Stimulated activated naive CD8-positive, alpha-beta T cell treated with anti-CD3 and anti-CD28 coated beads, Interleukin-15, Interleukin-2, amounts not matched to agents 100 ng/mL and 50 ng/mL, for 24 hours (primary cell): ENCODE results near the gene C20orf173.

Experiments
- H3K27ac Mint-ChIP-seq: one replicate; pipeline ENCODE4 v1.8.0; 2021; ENCODE audit warnings: mild to moderate bottlenecking, mixed read lengths
- H3K27me3 Mint-ChIP-seq: one replicate; pipeline ENCODE4 v1.8.0; 2021; ENCODE audit warnings: mixed read lengths
- H3K36me3 Mint-ChIP-seq: one replicate; pipeline ENCODE4 v1.8.0; 2021; ENCODE audit warnings: low read depth, mixed read lengths
- H3K4me1 Mint-ChIP-seq: one replicate; pipeline ENCODE4 v1.8.0; 2021; ENCODE audit warnings: low read depth, mixed read lengths
- H3K4me3 Mint-ChIP-seq: one replicate; pipeline ENCODE4 v1.8.0; 2021; ENCODE audit warnings: mild to moderate bottlenecking, mixed read lengths
- H3K9me3 Mint-ChIP-seq: one replicate; pipeline ENCODE4 v1.8.0; 2021; ENCODE audit warnings: mixed read lengths

The C20orf173 gene

GRCh38 chr20:35506179-35506578 is 23.3 kb downstream of the C20orf173 start:
- Mint-ChIP-seq H3K4me1 (peaks cover 39% of the 10 kb centered on the region), H3K36me3 (peaks cover 39% of the 10 kb centered on the region), H3K27ac (peak overlapping the region; percentile 69), H3K4me3 (no peak overlapping the region), H3K9me3 (no peaks in the 10 kb centered on the region), H3K27me3 (no peaks in the 10 kb centered on the region)

DNA sequence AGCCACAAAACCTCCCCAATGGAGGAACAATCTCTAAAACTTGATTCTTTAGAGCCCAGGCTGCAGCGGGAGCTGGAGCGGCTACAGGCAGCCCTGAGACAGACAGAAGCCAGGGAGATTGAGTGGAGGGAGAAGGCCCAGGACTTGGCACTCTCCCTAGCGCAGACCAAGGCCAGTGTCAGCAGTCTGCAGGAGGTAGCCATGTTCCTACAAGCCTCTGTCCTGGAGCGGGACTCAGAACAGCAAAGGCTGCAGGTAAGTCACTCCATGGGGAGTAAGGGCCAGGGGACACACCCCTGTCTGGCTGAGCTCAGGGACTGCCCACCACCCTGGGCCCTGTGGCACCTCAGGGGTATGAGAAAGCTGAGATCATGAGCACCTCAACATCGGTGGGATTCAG is 24.7 kb downstream of the C20orf173 start:
- Mint-ChIP-seq H3K36me3 (peaks cover 53% of the 10 kb centered on the region), H3K4me1 (peaks cover 39% of the 10 kb centered on the region), H3K4me3 (no peak overlapping the region), H3K9me3 (no peaks in the 10 kb centered on the region), H3K27me3 (no peaks in the 10 kb centered on the region), H3K27ac (peak overlapping the region; percentile 8)

GRCh38 chr20:35503841-35504561 is 25.5 kb downstream of the C20orf173 start:
- Mint-ChIP-seq H3K9me3 (no peaks in the 10 kb centered on the region), H3K27me3 (no peaks in the 10 kb centered on the region), H3K36me3 (peaks cover 59% of the 10 kb centered on the region), H3K4me1 (peaks cover 39% of the 10 kb centered on the region), H3K4me3 (no peak overlapping the region), H3K27ac (no peak overlapping the region)

GRCh38 chr20:35503281-35503680 is 26.2 kb downstream of the C20orf173 start:
- no peak overlapping the region for H3K27ac Mint-ChIP-seq
- peaks cover 64% of the 10 kb centered on the region for H3K36me3 Mint-ChIP-seq
- H3K4me1 Mint-ChIP-seq, result peaks cover 39% of the 10 kb centered on the region
- H3K27me3 Mint-ChIP-seq, result no peaks in the 10 kb centered on the region
- H3K4me3 Mint-ChIP-seq, result no peak overlapping the region
- no peaks in the 10 kb centered on the region for H3K9me3 Mint-ChIP-seq

DNA sequence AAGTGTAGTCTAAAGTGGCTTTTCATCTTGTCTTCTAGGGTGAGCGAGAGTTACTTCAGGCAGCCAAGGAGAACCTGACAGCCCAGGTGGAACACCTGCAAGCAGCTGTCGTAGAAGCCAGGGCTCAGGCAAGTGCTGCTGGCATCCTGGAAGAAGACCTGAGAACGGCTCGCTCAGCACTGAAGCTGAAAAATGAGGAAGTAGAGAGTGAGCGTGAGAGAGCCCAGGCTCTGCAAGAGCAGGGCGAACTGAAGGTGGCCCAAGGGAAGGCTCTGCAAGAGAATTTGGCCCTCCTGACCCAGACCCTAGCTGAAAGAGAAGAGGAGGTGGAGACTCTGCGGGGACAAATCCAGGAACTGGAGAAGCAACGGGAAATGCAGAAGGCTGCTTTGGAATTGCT is 27.1 kb downstream of the C20orf173 start:
- no peak overlapping the region for H3K4me3 Mint-ChIP-seq
- H3K36me3 Mint-ChIP-seq, result peaks cover 65% of the 10 kb centered on the region
- H3K4me1 Mint-ChIP-seq, result peaks cover 38% of the 10 kb centered on the region
- no peaks in the 10 kb centered on the region for H3K9me3 Mint-ChIP-seq
- H3K27ac Mint-ChIP-seq, result no peak overlapping the region
- H3K27me3 Mint-ChIP-seq, result no peaks in the 10 kb centered on the region

GRCh38 chr20:35499271-35499670 is 30.2 kb downstream of the C20orf173 start:
- Mint-ChIP-seq H3K4me1 (peaks cover 9% of the 10 kb centered on the region), H3K4me3 (no peak overlapping the region), H3K9me3 (no peaks in the 10 kb centered on the region), H3K27ac (peak overlapping the region; percentile 46), H3K27me3 (no peaks in the 10 kb centered on the region), H3K36me3 (peaks cover 66% of the 10 kb centered on the region)

DNA sequence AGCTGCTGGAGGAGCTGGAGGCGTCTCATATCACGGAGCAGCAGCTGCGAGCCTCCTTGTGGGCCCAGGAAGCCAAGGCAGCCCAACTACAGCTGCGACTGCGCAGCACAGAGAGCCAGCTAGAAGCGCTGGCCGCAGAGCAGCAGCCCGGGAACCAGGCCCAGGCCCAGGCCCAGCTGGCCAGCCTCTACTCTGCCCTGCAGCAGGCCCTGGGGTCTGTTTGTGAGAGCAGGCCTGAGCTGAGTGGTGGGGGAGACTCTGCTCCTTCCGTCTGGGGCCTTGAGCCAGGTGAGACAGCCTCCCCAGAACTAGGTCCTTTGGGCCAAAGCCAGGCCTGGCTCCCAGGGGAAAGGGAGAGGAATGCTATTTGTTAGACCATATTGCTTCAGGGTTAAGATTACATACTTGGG is 31.7 kb downstream of the C20orf173 start:
- Mint-ChIP-seq H3K36me3 (peaks cover 65% of the 10 kb centered on the region), H3K27ac (no peak overlapping the region), H3K4me3 (no peak overlapping the region), H3K4me1 (peaks cover 8% of the 10 kb centered on the region), H3K9me3 (no peaks in the 10 kb centered on the region), H3K27me3 (no peaks in the 10 kb centered on the region)

- Mint-ChIP-seq H3K4me3 (no peak overlapping the region), H3K27me3 (no peaks in the 10 kb centered on the region), H3K27ac (no peak overlapping the region), H3K36me3 (peaks cover 63% of the 10 kb centered on the region), H3K9me3 (no peaks in the 10 kb centered on the region), H3K4me1 (peaks cover 6% of the 10 kb centered on the region)
These were observed 32.1 kb downstream of the C20orf173 start for GRCh38 chr20:35497320-35497719.

DNA sequence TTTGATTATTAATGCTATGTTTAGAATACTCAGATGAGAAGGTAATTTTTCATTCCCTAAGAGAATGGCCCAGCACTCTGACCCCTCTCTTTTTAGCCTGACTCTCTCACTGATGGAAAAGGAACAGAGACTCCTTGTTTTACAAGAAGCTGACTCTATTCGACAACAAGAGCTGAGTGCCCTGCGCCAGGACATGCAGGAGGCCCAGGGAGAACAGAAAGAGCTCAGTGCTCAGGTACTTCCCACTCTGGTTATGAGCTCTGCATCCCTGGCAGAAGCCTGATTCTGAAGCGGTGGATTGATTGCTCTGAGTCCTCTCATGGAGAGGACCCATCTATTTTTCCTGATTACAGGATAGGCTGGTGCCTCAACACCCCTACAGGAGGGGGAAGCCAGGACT is 33.0 kb downstream of the C20orf173 start:
- Mint-ChIP-seq H3K9me3 (no peaks in the 10 kb centered on the region), H3K4me3 (no peak overlapping the region), H3K36me3 (peaks cover 65% of the 10 kb centered on the region), H3K27me3 (no peaks in the 10 kb centered on the region), H3K4me1 (peaks cover 10% of the 10 kb centered on the region), H3K27ac (no peak overlapping the region)

DNA sequence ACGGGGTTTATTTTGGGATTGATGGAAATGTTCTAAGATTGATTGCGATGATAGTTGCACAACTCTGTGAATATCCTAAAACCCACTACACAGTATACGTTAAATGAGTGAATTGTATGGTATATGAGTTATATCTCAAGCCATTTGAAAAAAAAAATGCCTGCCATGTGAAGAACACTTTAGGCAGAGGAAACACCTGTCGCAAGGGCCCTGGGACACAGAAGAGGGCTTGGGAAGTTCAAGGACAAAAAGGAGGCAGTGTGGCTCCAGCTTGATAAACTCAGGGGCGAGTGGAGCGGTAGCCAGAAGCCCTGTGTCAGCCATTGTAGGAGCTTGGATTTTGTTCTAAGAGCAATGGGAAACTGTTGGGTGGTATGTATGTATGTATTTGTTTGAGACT is 37.1 kb downstream of the C20orf173 start:
- no peaks in the 10 kb centered on the region for H3K27me3 Mint-ChIP-seq
- peaks cover 39% of the 10 kb centered on the region for H3K4me1 Mint-ChIP-seq
- peak overlapping the region; percentile 65 for H3K27ac Mint-ChIP-seq
- H3K4me3 Mint-ChIP-seq, result peak overlapping the region; percentile 100
- H3K9me3 Mint-ChIP-seq, result no peaks in the 10 kb centered on the region
- H3K36me3 Mint-ChIP-seq, result peaks cover 63% of the 10 kb centered on the region

- H3K36me3 Mint-ChIP-seq, result peaks cover 67% of the 10 kb centered on the region
- peaks cover 40% of the 10 kb centered on the region for H3K4me1 Mint-ChIP-seq
- H3K4me3 Mint-ChIP-seq, result peak overlapping the region; percentile 100
- H3K27ac Mint-ChIP-seq, result peak overlapping the region; percentile 65
- no peaks in the 10 kb centered on the region for H3K27me3 Mint-ChIP-seq
- H3K9me3 Mint-ChIP-seq, result no peaks in the 10 kb centered on the region
These were observed 37.6 kb downstream of the C20orf173 start for GRCh38 chr20:35491823-35492222.

DNA sequence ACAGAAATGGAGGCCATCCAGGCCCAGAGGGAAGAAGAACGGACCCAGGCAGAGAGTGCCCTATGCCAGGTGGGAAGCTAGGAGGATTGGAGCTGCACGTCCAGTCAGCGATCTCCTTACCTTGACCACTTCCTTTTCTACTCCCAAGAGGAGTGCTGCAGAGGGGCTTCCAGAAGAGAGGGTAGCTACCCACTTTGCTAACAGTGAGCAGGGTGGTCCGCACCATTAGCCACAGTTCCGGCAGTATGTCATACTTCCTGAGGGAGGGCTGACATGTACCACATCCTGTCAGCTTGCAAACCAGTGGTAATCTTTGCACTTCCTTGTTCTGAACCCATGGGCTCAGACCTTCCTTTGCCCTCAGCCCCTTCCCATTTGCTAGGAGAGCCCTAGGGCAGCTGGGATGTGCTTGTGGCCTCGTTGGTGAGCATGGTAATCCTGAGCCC is 38.7 kb downstream of the C20orf173 start:
- Mint-ChIP-seq H3K9me3 (no peaks in the 10 kb centered on the region), H3K4me1 (peaks cover 40% of the 10 kb centered on the region), H3K27ac (peak overlapping the region; percentile 99)

DNA sequence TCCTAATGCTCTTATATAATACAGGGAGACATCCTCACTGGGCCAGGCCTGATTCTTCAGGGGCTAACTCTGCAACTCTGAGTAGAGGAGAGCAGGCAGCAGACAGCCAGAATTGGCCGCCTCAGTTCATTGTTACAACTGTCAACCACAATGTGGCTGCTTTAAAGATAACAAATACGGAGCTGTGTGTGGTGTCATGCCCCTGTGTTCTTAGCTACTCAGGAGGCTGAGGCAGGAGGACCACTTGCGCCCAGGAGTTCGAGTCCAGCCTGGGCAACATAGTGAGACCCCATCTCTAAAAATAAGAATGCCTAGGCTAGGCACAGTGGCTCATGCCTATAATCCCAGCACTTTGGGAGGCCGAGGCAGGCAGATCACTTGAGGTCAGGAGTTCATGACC is 39.7 kb downstream of the C20orf173 start:
- Mint-ChIP-seq H3K36me3 (peaks cover 61% of the 10 kb centered on the region), H3K9me3 (no peaks in the 10 kb centered on the region), H3K27ac (peak overlapping the region; percentile 76), H3K27me3 (no peaks in the 10 kb centered on the region), H3K4me3 (peak overlapping the region; percentile 100), H3K4me1 (peaks cover 40% of the 10 kb centered on the region)

More for the DNA sequence above, 38.7 kb downstream of the C20orf173 start:
- no peaks in the 10 kb centered on the region for H3K27me3 Mint-ChIP-seq
- H3K4me3 Mint-ChIP-seq, result peak overlapping the region; percentile 100
- peaks cover 69% of the 10 kb centered on the region for H3K36me3 Mint-ChIP-seq

- Mint-ChIP-seq H3K9me3 (peaks cover 5% of the 10 kb centered on the region), H3K27ac (no peak overlapping the region), H3K36me3 (peaks cover 58% of the 10 kb centered on the region), H3K27me3 (no peaks in the 10 kb centered on the region), H3K4me1 (peaks cover 40% of the 10 kb centered on the region), H3K4me3 (no peak overlapping the region)
These were observed 42.0 kb downstream of the C20orf173 start for GRCh38 chr20:35487479-35487878.

- H3K4me3 Mint-ChIP-seq, result no peak overlapping the region
- H3K36me3 Mint-ChIP-seq, result peaks cover 35% of the 10 kb centered on the region
- no peak overlapping the region for H3K27ac Mint-ChIP-seq
- no peaks in the 10 kb centered on the region for H3K4me1 Mint-ChIP-seq
- no peaks in the 10 kb centered on the region for H3K27me3 Mint-ChIP-seq
- H3K9me3 Mint-ChIP-seq, result peaks cover 5% of the 10 kb centered on the region
These were observed 49.7 kb downstream of the C20orf173 start for GRCh38 chr20:35479798-35480197.
